HCT116 (cell line): ENCODE measurements around the gene PRR12. TPM values are rescaled to one million over a fixed set of nuclear protein-coding genes. Genes with fewer than 3 reads are reported as not detected.

ENCODE experiments used
- ATAC-seq: fragments of 200-7000 bp; cut with Tn5 transposase; 2 replicates; pipeline ENCODE4 v1.9.1; 2020; ENCODE audit warnings: mild to moderate bottlenecking, moderate library complexity
- BruUV-seq: library from RNA; stranded (reverse); fragments of 400-500 nt; replicated peaks from 2 replicates; lab custom pipeline; 2021; lab: Mats Ljungman, UMichigan
- CTCF ChIA-PET: fragments of 300-600 bp; sonication (Branson Sonifier 250); formaldehyde crosslinking; loops from one replicate; lab custom pipeline; 2021; ENCODE audit warnings: antibody characterized with exemption; lab: Charles Lee
- POLR2A ChIA-PET: fragments of 300-600, 350-600 bp; sonication (Branson Sonifier 250); formaldehyde crosslinking; loops from one replicate; lab custom pipeline; 2021; ENCODE audit warnings: antibody characterized with exemption; lab: Charles Lee
- RAD21 ChIA-PET, 2 experiments: fragments of 300-600 bp; sonication (Branson Sonifier 250); formaldehyde crosslinking; loops; one replicate each; lab custom pipeline; 2023; ENCODE audit warnings: low total read pairs in 2 of 2; ENCODE audit not compliant: uncharacterized antibody in 2 of 2, unreplicated experiment in 2 of 2, low non-redundant PET in 1 of 2; lab: Charles Lee
- DNase-seq: peaks from one replicate; pipeline ENCODE4 v3.0.0-alpha.2; 2010; ENCODE audit warnings: low read depth, low spot score
- H2AFZ ChIP-seq: fragments of 200-600 bp; shearing (Covaris generic), sonication (generic); 2 replicates; pipeline ENCODE4 v1.6.1; 2017; ENCODE audit warnings: low read depth, mixed run types, mixed read lengths, antibody characterized with exemption, low read length; ENCODE audit not compliant: poor library complexity, severe bottlenecking
- H3K27ac ChIP-seq: 2 replicates; pipeline ENCODE4 v1.5.1; 2012; ENCODE audit warnings: low read depth, low read length
- H3K27me3 ChIP-seq: fragments of 200-600 bp; sonication (generic); 2 replicates; pipeline ENCODE4 v1.6.1; 2016; ENCODE audit warnings: mixed run types, low read length, mixed read lengths; ENCODE audit not compliant: insufficient read depth
- H3K36me3 ChIP-seq, 2 experiments: fragments of 200-500 bp in 1 of 2; fragments of 200-600 bp in 1 of 2; sonication (Bioruptor generic) in 1 of 2; sonication (generic) in 1 of 2; 2 replicates each; pipeline versions ENCODE4 v1.5.1 to v1.6.1; 2014 to 2016; ENCODE audit warnings: low read length in 2 of 2, inconsistent platforms in 1 of 2, mixed read lengths in 1 of 2, mixed run types in 1 of 2; ENCODE audit not compliant: insufficient read depth in 2 of 2, control insufficient read depth in 1 of 2
- H3K4me1 ChIP-seq, 2 experiments: fragments of 200-600 bp in 1 of 2; sonication (generic) in 1 of 2; 2 replicates each; pipeline versions ENCODE4 v1.5.1 to v1.6.1; 2012 to 2017; ENCODE audit warnings: low read length in 2 of 2, inconsistent platforms in 1 of 2, mild to moderate bottlenecking in 1 of 2, mixed read lengths in 1 of 2, mixed run types in 1 of 2, moderate library complexity in 1 of 2; ENCODE audit not compliant: insufficient read depth in 2 of 2, control insufficient read depth in 1 of 2
- H3K4me2 ChIP-seq: fragments of 200-600 bp; sonication (generic); 2 replicates; pipeline ENCODE4 v1.6.1; 2017; ENCODE audit warnings: mixed run types, low read length, mixed read lengths
- H3K4me3 ChIP-seq, 2 experiments: fragments of 200-600 bp in 1 of 2; sonication (generic) in 1 of 2; replicated peaks in 1 of 2; 2 replicates each; pipeline ENCODE4 v1.5.1; 2011 to 2016; ENCODE audit warnings: low read length in 2 of 2, control low read depth in 1 of 2, low read depth in 1 of 2, mild to moderate bottlenecking in 1 of 2, mixed read lengths in 1 of 2, mixed run types in 1 of 2
- H3K79me2 ChIP-seq: fragments of 200-600 bp; sonication (generic); 2 replicates; pipeline ENCODE4 v1.6.1; 2017; ENCODE audit warnings: mild to moderate bottlenecking, mixed run types, low read length, moderate library complexity, mixed read lengths; ENCODE audit not compliant: insufficient read depth
- H3K9ac ChIP-seq: fragments of 200-600 bp; sonication (generic); 2 replicates; pipeline ENCODE4 v1.6.1; 2016; ENCODE audit warnings: low read length, mixed read lengths
- H3K9me2 ChIP-seq: fragments of 200-600 bp; sonication (generic), shearing (Covaris generic); 2 replicates; pipeline ENCODE4 v1.6.1; 2017; ENCODE audit warnings: mixed run types, mild to moderate bottlenecking, moderate library complexity; ENCODE audit not compliant: insufficient read depth
- H3K9me3 ChIP-seq, 2 experiments: fragments of 200-500 bp in 1 of 2; fragments of 200-600 bp in 1 of 2; sonication (Bioruptor generic) in 1 of 2; sonication (generic) in 1 of 2; 2 replicates each; pipeline ENCODE4 v1.6.1; 2014 to 2017; ENCODE audit warnings: low read length in 2 of 2, mixed read lengths in 2 of 2, inconsistent platforms in 1 of 2, low read depth in 1 of 2, mild to moderate bottlenecking in 1 of 2, mixed run types in 1 of 2, moderate library complexity in 1 of 2; ENCODE audit not compliant: control insufficient read depth in 1 of 2, insufficient read depth in 1 of 2
- H4K20me1 ChIP-seq: fragments of 200-600 bp; sonication (generic), shearing (Covaris generic); 2 replicates; pipeline ENCODE4 v1.6.1; 2017; ENCODE audit warnings: mixed run types, mild to moderate bottlenecking, moderate library complexity; ENCODE audit not compliant: insufficient read depth
- EZH2 ChIP-seq: fragments of 200-600 bp; sonication (generic); IDR thresholded peaks from 2 replicates; pipeline ENCODE4 v1.6.1; 2017; ENCODE audit warnings: antibody characterized with exemption, mixed run types
- EZH2phosphoT487 ChIP-seq: fragments of 200-600 bp; IDR thresholded peaks from 2 replicates; pipeline ENCODE4 v1.6.1; 2018; ENCODE audit warnings: antibody characterized with exemption, borderline replicate concordance
- POLR2A ChIP-seq: IDR thresholded peaks from 2 replicates; pipeline ENCODE4 v1.7.0; 2011; ENCODE audit warnings: borderline replicate concordance; ENCODE audit not compliant: insufficient read depth, insufficient read length; ENCODE audit errors: extremely low read depth
- intact Hi-C: fragments of 100-400 bp; cut with micrococcal nuclease; formaldehyde crosslinking; loops from 2 replicates; pipeline ENCODE4 v1.10.0; 2022
- total RNA-seq: library from RNA; stranded (reverse); gene quantifications from one replicate; pipeline ENCODE4 v1.2.1, GENCODE V29; 2021; ENCODE audit not compliant: unreplicated experiment
- TF ChIP-seq, protein P1 (sequence below): IDR thresholded peaks from 2 replicates; pipeline ENCODE4 v1.6.1; 2012; ENCODE audit warnings: low read depth
- TF ChIP-seq, protein P2 (sequence below): IDR thresholded peaks from 2 replicates; pipeline ENCODE4 v1.6.1; 2012

PRR12 gene
- total RNA-seq, 1 experiment from 2014 or later, result 26.9 TPM

DNA sequence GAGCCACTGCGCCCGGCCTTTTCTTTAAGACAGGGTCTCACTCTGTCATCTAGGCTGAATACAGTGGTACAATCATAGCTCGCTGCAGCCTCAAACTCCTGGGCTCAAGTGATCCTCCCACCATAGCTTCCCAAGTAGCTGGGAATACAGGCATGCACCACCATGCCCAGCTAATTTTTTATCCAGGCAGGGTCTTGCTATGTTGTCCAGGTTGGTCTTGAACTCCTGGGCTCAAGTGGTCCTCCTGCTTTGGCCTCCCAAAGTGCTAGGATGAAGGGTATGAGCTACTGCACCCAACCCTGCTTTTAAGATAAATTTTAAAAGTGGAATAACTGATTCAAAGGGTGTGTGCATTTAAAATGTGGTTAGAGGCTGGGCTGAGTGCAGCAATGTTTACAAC, 24.7 kb upstream of the PRR12 start:
- intact Hi-C loops, result no loop called here
- ChIA-PET POLR2A (no interaction called here), CTCF (no interaction called here), RAD21 (no interaction called here)
- H3K36me3 ChIP-seq, result no peaks in the 10 kb centered on the region
- no peak overlapping the region for H2AFZ ChIP-seq
- H4K20me1 ChIP-seq, result no peaks in the 10 kb centered on the region
- H3K79me2 ChIP-seq, result peaks cover 95% of the 10 kb centered on the region
- no peaks in the 10 kb centered on the region for H3K9me2 ChIP-seq
- H3K9me3 ChIP-seq, result no peaks in the 10 kb centered on the region
- no peak for TF ChIP-seq EZH2phosphoT487
- TF ChIP-seq POLR2A, result no peak
- no peak for TF ChIP-seq EZH2
- TF ChIP-seq, protein P1, sequence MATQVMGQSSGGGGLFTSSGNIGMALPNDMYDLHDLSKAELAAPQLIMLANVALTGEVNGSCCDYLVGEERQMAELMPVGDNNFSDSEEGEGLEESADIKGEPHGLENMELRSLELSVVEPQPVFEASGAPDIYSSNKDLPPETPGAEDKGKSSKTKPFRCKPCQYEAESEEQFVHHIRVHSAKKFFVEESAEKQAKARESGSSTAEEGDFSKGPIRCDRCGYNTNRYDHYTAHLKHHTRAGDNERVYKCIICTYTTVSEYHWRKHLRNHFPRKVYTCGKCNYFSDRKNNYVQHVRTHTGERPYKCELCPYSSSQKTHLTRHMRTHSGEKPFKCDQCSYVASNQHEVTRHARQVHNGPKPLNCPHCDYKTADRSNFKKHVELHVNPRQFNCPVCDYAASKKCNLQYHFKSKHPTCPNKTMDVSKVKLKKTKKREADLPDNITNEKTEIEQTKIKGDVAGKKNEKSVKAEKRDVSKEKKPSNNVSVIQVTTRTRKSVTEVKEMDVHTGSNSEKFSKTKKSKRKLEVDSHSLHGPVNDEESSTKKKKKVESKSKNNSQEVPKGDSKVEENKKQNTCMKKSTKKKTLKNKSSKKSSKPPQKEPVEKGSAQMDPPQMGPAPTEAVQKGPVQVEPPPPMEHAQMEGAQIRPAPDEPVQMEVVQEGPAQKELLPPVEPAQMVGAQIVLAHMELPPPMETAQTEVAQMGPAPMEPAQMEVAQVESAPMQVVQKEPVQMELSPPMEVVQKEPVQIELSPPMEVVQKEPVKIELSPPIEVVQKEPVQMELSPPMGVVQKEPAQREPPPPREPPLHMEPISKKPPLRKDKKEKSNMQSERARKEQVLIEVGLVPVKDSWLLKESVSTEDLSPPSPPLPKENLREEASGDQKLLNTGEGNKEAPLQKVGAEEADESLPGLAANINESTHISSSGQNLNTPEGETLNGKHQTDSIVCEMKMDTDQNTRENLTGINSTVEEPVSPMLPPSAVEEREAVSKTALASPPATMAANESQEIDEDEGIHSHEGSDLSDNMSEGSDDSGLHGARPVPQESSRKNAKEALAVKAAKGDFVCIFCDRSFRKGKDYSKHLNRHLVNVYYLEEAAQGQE, result no peak
- TF ChIP-seq, protein P2, sequence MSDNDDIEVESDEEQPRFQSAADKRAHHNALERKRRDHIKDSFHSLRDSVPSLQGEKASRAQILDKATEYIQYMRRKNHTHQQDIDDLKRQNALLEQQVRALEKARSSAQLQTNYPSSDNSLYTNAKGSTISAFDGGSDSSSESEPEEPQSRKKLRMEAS, result no peak
- BruUV-seq, result no TSS peak
- peaks cover 21 to 24% of the 10 kb centered on the region in 2 experiments for H3K4me1 ChIP-seq
- no peak overlapping the region for H3K4me3 ChIP-seq
- no peak overlapping the region for H3K27ac ChIP-seq
- no peak overlapping the region for H3K9ac ChIP-seq
- no peaks in the 10 kb centered on the region for H3K27me3 ChIP-seq
- no peak overlapping the region for H3K4me2 ChIP-seq
- ATAC-seq (no peak), DNase-seq (no peak)
